Islet of Langerhans (tissue), 1 donor: ENCODE data around the gene RNF17.

ENCODE experiments used
- FAIRE-seq: peaks from one replicate; lab custom pipeline; 2011; peaks lifted over from hg19 to GRCh38; lab: Jason Lieb, UNC

RNF17 gene

DNA sequence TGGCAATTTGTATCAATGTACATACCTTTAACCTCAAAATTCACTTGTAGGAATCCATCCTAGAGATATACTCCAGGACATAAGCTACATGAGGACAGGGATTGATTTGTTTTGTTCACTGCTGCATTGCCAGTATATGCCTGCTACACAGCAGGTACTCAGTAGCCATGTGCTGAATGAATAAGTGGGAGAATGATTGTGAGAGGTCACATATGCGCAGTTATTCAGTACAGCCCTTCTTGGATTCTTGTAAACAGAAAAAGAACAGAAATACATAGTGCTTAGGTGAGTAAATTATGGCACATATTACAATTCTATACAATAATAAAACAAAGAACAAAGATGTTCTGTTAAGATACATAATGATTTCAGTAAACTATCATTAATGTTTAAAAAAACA lies 133.3 kb downstream of the RNF17 start:
- FAIRE-seq: no peak

DNA sequence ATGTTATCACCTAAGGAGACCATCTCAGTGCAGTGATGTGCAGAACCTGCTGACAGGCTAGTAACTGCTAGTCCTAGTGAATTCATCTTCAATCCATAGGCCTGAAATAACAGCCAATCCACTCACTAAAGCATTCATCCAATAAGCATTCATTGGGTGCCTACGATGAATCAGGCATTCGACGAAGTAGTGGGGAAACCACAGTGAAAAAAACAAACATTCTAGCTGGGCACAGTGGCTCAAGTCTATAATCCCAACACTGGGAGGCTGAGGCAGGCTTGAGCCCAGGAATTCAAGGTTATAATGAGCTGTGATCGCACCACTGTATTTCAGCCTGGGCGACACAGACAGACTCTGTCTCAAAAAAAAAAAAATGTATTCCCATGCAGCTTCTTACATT lies 135.6 kb downstream of the RNF17 start:
- FAIRE-seq: no peak

DNA sequence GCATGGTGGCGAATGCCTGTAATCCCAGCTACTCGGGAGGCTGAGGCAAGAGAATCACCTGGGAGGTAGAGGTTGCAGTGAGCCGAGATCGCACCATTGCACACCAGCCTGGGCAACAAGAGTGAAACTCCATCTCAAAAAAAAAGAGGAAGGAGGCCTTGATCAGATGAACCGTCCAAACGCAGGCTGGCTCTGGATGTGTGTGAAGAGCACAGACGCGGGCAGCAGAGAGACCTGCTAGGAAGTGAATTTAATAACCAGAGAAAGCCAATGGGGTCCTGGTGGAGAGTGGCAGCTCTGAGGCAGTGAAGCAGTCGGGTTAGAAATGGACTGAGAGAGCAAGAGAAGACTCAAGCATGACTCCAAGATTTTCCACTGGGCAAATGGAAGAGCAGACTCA lies 136.5 kb downstream of the RNF17 start:
- no peak for FAIRE-seq

DNA sequence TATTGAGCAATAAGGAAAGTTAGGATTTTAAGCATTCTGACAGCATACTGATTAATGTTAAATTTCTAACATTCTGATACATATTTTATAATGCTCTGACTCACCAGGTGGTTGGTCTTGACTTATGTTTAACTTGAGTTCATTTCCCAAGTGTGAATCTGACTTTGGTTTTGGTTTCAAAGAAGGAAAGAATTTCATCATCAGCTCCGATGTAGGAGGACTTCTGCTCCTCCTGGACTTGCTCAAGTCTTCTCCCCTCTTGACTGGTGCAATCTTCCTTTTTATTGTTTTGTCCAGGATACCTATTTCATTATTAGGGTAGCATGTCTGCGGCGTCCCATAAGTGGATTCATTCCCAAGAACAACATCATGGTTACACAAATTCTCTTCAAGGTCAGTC lies 141.3 kb downstream of the RNF17 start:
- FAIRE-seq: no peak

DNA sequence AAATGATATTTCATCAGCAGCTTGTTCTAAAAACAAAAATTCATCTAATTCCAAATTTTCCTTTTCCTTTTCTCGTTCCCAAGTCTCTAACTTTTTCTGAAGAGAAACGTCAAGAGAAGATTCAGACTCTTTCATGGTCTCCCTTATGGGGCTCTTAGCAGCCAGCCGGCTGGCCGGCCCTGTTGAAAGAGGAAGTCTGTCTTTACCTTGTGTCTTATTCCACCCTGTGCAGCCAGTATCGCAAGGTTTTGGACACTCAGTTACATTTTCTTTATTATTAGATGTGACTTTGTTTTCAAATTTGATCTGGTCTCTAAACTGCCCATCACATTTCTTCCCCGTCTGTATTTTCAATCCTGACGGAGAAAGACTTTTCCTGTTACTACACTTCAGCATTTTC lies 142.3 kb downstream of the RNF17 start:
- no peak for FAIRE-seq

DNA sequence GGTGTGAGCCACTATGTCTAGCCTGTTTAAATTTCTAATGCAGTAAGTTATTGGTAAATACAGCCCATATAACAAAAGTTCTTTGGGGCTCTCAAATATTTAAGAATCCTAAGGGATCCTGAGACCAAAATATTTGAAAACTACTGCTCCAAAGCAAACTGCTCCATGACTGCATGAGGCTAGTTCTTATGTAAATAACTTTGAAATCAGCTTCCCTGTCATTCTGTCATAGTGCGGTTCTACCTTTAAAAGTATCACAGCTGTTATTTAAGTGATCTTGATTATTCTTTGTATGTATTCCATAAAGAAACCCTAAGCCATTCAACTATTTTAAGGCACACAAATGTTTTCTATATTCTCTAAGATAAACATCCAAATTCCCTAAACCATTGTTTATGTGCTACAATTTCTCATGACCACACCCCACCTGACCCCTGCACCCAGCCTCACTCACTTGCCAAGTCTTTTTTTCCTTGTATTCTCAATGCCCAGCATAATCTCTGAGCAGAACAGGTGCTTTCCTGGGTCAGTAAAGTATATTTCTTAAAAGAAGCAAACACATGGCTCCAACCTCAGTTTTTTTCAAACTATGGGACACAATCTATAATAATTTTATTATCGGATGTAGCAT lies 146.6 kb downstream of the RNF17 start:
- FAIRE-seq: no peak

DNA sequence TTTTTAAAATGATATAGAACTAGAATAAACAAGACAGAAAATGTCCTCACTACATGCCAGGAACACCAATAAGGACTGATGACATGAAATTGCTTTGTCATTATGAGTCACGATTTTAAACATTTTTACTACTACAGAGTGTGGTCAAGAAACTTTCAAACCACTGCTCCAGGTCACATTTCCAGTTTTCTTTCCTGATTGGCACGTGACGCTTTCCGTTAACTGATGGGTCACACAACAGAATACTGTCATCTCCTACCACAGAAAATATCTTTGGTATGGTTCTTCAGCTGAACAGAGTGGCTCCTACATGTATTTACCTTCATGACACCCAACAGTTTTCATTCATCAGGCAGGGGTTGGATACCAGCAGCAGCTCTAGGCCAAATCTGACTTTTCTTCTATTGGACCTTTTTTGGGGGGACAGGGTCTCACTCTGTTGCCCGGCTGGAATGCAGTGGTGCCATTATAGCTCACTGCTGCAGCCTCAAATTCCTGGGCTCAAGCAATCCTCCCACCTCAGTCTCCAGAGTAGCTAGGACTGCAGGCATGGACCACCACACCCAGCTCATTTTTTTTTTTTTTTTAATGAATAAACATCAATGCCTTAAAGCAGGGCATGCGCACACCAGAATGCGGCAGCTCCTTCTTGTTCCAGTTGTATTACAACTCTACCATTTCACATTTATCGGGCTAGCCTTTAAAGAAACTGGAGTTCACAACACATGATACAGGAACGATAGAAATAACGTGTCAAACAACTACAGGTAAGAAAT lies 147.4 kb downstream of the RNF17 start:
- FAIRE-seq: no peak

DNA sequence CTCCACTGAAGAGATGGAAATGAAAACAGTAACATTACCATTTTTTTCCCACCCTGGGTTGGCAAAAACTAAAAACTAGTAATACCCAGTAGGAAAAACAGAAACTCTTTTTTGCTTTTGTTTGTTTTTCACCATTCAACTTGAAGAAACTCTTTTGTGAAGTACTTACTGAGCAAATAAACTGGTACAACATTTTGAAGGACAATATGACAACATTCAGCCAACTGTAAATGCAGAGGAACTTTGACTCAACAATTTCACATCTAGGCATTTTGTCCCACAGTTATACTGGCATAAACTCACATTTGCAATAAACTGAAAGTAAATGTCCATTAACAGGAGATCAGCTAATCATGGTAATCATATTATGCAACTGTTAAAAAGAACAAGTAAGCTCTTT lies 152.5 kb downstream of the RNF17 start:
- FAIRE-seq: no peak

DNA sequence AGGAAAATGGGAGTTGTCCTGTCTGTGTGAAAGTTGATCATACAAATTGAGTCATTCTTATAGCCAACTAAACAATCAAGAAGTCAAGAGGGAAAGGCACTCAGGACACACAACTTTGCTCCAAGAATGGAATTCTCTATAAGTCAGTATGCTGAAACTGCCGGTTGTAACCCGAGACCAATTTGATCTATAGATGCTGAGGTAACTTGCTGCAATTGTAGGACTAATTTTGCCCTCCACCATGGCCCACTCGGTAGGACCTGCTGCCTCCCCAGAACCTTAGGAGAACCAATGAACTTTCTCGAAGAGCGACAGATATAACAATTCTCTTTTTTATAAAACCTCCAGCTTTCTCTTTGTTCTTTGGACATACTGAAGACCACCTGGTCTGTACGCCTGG lies 157.0 kb downstream of the RNF17 start:
- no peak for FAIRE-seq

DNA sequence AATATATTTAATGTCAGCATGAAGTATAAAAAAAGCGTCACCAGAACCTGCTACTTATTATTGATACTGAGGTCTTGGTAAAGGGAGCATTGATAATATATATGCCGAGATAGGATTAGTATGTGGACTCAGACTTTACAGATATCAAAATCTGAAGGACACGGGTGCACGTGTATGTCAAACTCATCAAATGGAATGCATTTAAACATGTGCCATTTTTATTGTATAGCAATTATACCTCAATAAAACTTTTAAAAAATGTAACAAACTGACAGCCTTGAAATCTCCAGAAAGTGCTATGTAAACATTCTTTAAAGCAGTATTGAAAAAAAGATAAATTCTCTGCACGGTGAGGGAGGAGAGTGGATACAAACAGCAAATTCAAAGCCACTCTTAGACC lies 157.9 kb downstream of the RNF17 start:
- no peak for FAIRE-seq

DNA sequence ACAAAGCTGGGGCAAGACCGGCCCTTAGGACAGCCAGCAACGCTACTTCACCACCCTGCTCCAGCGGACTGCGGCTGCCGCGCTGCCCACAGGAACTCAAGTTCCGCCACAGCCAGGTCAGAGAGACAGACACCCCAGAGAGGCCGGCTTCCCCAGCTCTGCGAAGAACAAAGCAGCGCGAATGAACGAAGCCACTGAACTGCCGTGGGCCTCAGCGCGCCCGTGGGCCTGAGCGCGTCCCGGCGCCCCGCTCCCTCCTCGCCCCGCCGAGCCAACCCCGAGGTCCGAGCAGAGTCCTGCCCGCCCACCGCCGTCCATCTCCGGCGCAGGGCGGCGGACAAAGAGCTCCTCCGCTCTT lies 158.4 kb downstream of the RNF17 start:
- no peak for FAIRE-seq

DNA sequence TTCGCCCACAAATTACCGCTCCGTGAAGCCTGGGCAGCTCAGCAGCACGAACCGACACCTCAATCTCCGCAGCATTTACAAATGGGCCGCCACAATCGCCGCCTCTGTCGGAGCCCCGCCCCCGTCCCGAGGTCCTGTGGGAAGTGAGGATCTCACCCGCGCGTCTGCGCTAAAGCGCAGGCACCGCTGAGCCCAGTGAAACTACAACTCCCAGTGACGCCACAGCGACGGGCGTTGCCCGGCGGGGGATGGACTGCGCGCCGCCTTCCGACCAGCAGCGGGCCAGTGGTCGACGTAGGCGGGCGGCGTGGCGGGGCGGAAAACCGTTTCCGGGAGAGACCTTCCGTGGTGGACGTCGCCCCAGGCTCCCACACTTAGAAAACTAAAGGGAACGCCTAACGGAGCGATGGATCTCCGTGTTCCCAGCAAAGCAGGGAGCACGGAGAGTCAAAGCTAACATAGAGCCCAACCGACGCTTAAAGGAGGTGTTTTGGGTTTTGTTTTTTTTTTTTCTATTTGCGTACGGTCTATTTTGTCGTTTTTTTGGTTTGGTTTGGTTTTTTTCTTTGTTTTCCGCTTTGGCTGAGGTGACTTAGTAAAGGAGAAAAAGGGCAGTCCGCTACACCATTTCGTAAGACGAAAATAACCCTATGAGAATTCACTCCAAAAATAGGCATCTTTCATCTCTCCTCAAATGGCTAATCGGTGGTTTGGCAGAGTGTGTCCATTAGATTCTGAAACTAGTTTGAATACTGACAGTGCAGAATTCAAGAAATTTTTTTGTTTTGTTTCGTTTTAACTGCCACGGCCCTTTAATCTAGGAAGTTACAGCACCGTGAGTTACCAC lies 159.0 kb downstream of the RNF17 start:
- FAIRE-seq: no peak

DNA sequence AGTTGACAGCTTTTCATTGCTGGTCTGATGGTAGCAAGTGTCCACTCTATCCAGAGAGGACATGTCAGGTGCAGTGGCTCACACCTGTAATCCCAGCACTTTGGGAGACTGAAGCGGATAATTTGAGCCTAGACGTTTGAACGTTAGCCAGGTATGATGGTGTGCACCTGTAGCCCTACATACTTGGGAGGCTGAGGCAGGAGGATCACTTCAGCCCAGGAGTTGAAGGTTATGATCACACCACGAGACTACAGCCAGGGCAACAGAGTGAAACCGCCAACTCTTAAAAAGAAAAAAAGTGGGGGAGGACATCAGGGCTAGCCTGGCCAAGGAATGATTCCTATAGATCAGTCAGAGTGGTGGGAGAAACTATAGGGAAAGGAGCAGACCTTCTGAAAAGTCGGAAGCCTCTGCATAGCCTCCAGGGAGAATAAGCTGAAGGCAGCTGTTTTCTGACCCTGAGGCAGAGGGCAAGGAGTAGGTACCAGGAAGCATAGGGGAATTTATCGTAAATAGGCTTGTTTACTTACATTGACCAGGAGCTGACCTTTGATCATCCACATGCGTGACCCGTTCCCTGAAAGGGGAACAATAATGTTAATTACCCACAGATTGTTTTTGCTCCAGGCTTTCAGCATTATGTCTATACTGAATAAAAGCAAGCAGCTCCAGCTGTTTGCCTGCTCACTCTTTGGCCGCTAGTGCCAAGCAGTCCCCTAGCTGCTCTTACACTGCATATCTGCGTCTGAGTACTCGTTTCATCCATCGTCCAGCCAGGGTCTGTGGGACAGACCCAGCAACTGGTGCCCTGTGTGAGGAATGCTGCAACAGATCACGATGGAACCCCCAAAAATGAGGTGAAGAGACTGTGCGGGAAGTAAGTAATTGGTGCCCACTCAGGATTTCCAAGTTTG lies 161.6 kb downstream of the RNF17 start:
- FAIRE-seq: no peak

DNA sequence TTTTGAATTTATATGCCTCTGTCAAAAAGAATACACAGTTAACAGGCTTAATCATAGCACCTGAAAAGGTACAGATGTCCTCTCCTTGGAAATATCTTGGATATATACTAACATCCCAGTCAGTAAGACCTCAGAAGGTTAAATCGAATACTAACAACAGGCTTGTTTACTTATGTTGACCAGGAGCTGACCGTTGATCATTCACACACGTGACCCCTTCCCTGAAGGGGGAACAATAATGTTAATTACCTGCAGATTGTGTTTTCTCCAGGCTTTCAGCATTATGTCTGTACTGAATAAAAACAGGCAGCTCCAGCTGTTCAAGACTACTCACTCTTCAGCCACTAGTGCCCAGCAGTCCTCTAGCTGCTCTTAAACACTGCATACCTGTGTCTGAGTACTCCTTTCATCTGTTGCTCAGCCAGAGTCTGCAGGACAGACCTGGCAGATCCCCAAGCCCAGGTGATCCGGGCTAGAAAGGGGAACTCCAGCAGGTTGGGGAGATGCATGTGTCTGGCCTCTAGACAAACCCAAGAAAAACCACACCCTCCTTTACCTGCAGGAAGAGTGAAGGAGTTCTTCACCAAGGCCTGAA lies 163.9 kb downstream of the RNF17 start:
- FAIRE-seq: no peak

DNA sequence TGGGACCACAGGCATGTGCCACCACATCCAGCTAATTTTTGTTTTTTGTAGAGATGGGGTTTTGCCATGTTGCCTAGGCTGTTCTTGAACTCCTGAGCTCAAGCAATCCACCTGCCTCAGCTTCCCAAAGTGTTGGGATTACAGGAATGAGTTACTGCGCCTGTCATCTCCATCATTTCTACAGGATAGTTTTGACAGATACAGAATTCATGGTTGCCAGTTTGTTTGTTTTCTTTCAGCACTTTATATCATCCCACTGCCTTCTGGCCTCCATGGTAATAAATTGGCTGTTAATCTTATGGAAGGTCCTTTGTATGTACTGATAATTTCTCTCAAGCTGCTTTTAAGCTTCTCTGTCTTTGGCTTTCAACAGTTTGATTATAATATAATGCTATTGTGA lies 165.2 kb downstream of the RNF17 start:
- FAIRE-seq: no peak
